ENCODE data around the gene SYCE1.
"Not testable (repeated sequence)": the region's sequence is repeated elsewhere in the genome, so short reads cannot be mapped to it uniquely, and the experiment has no call there.

Gene SYCE1

GRCh38 chr10:133530506-133530905 lies 34.9 kb downstream of the SYCE1 start:
- Mint-ChIP-seq H3K4me1 (ENCODE audit: low read depth) (peaks cover 17% of the 10 kb centered on the region), H3K27ac (no peak overlapping the region), H3K27me3 (peaks cover 16% of the 10 kb centered on the region), H3K4me3 (no peak overlapping the region), H3K36me3 (peaks cover 6% of the 10 kb centered on the region), H3K9me3 (ENCODE audit: low read depth) (no peaks in the 10 kb centered on the region)

GRCh38 chr10:133529576-133529946 lies 35.8 kb downstream of the SYCE1 start:
- Mint-ChIP-seq H3K27ac (no peak overlapping the region), H3K4me3 (peak overlapping the region; percentile 73), H3K27me3 (peaks cover 16% of the 10 kb centered on the region), H3K36me3 (peaks cover 6% of the 10 kb centered on the region), H3K9me3 (ENCODE audit: low read depth) (no peaks in the 10 kb centered on the region), H3K4me1 (ENCODE audit: low read depth) (peaks cover 17% of the 10 kb centered on the region)

- H3K4me3 Mint-ChIP-seq = peak overlapping the region; percentile 73
- H3K9me3 Mint-ChIP-seq (ENCODE audit: low read depth) = no peaks in the 10 kb centered on the region
- H3K27me3 Mint-ChIP-seq = peaks cover 16% of the 10 kb centered on the region
- peaks cover 6% of the 10 kb centered on the region for H3K36me3 Mint-ChIP-seq
- H3K4me1 Mint-ChIP-seq (ENCODE audit: low read depth) = peaks cover 17% of the 10 kb centered on the region
- H3K27ac Mint-ChIP-seq = peak overlapping the region; percentile 34
These were observed 36.4 kb downstream of the SYCE1 start for GRCh38 chr10:133528845-133529575.

GRCh38 chr10:133528296-133528844 lies 37.0 kb downstream of the SYCE1 start:
- Mint-ChIP-seq H3K4me1 (ENCODE audit: low read depth) (peaks cover 17% of the 10 kb centered on the region), H3K9me3 (ENCODE audit: low read depth) (peaks cover 2% of the 10 kb centered on the region), H3K27ac (no peak overlapping the region), H3K36me3 (peaks cover 6% of the 10 kb centered on the region), H3K4me3 (peak overlapping the region; percentile 73), H3K27me3 (peaks cover 16% of the 10 kb centered on the region)

- peaks cover 17% of the 10 kb centered on the region for H3K4me1 Mint-ChIP-seq (ENCODE audit: low read depth)
- H3K27ac Mint-ChIP-seq = no peak overlapping the region
- H3K27me3 Mint-ChIP-seq = peaks cover 16% of the 10 kb centered on the region
- H3K9me3 Mint-ChIP-seq (ENCODE audit: low read depth) = peaks cover 6% of the 10 kb centered on the region
- H3K36me3 Mint-ChIP-seq = peaks cover 6% of the 10 kb centered on the region
- H3K4me3 Mint-ChIP-seq = no peak overlapping the region
These were observed 37.6 kb downstream of the SYCE1 start for GRCh38 chr10:133527771-133528271.

- Mint-ChIP-seq H3K4me3 (no peak within 1 kb of the TSS), H3K36me3 (peaks cover 3% of the 10 kb centered on the region), H3K27ac (no peak within 1 kb of the TSS), H3K27me3 (peaks cover 15% of the 10 kb centered on the region), H3K9me3 (ENCODE audit: low read depth) (peaks cover 6% of the 10 kb centered on the region), H3K4me1 (ENCODE audit: low read depth) (peaks cover 17% of the 10 kb centered on the region)
These were observed 38.3 kb downstream of the SYCE1 start, which contains the start of gene CYP2E1 for GRCh38 chr10:133526957-133527588. Gene CYP2E1, plus strand, starts transcription at chr10:133527363. Its CDS starts 33 bp downstream, at chr10:133527396.

- no peak overlapping the region for H3K27ac Mint-ChIP-seq
- no peak overlapping the region for H3K4me3 Mint-ChIP-seq
- H3K4me1 Mint-ChIP-seq (ENCODE audit: low read depth) = peaks cover 22% of the 10 kb centered on the region
- peaks cover under 1% of the 10 kb centered on the region for H3K36me3 Mint-ChIP-seq
- H3K27me3 Mint-ChIP-seq = peaks cover 12% of the 10 kb centered on the region
- peaks cover 6% of the 10 kb centered on the region for H3K9me3 Mint-ChIP-seq (ENCODE audit: low read depth)
These were observed 39.9 kb downstream of the SYCE1 start for GRCh38 chr10:133525444-133525843.

- Mint-ChIP-seq H3K4me3 (no peak overlapping the region), H3K9me3 (ENCODE audit: low read depth) (peaks cover 6% of the 10 kb centered on the region), H3K27ac (no peak overlapping the region), H3K36me3 (no peaks in the 10 kb centered on the region), H3K27me3 (peaks cover 2% of the 10 kb centered on the region), H3K4me1 (ENCODE audit: low read depth) (peaks cover 17% of the 10 kb centered on the region)
These were observed 41.7 kb downstream of the SYCE1 start for GRCh38 chr10:133523631-133524203.

- no peaks in the 10 kb centered on the region for H3K36me3 Mint-ChIP-seq
- H3K4me1 Mint-ChIP-seq (ENCODE audit: low read depth) = peaks cover 13% of the 10 kb centered on the region
- H3K9me3 Mint-ChIP-seq (ENCODE audit: low read depth) = peaks cover 6% of the 10 kb centered on the region
- peak overlapping the region; percentile 59 for H3K27ac Mint-ChIP-seq
- no peaks in the 10 kb centered on the region for H3K27me3 Mint-ChIP-seq
- H3K4me3 Mint-ChIP-seq = peak overlapping the region; percentile 72
These were observed 45.1 kb downstream of the SYCE1 start for GRCh38 chr10:133520193-133520738.

- not testable (repeated sequence) for H3K4me3 Mint-ChIP-seq; H3K36me3 Mint-ChIP-seq; H3K27me3 Mint-ChIP-seq; H3K9me3 Mint-ChIP-seq (ENCODE audit: low read depth); H3K27ac Mint-ChIP-seq
- peaks cover 13% of the 10 kb centered on the region for H3K4me1 Mint-ChIP-seq (ENCODE audit: low read depth)
These were observed 46.9 kb downstream of the SYCE1 start for GRCh38 chr10:133518517-133518916.

- no peak overlapping the region for H3K27ac Mint-ChIP-seq
- H3K36me3 Mint-ChIP-seq = no peaks in the 10 kb centered on the region
- H3K4me3 Mint-ChIP-seq = no peak overlapping the region
- H3K9me3 Mint-ChIP-seq (ENCODE audit: low read depth) = no peaks in the 10 kb centered on the region
- H3K27me3 Mint-ChIP-seq = no peaks in the 10 kb centered on the region
- peaks cover 13% of the 10 kb centered on the region for H3K4me1 Mint-ChIP-seq (ENCODE audit: low read depth)
These were observed 49.3 kb downstream of the SYCE1 start for GRCh38 chr10:133516057-133516456.

GRCh38 chr10:133515471-133515870 lies 49.9 kb downstream of the SYCE1 start:
- no peak overlapping the region for H3K27ac Mint-ChIP-seq
- H3K4me3 Mint-ChIP-seq = no peak overlapping the region
- peaks cover 9% of the 10 kb centered on the region for H3K4me1 Mint-ChIP-seq (ENCODE audit: low read depth)
- H3K9me3 Mint-ChIP-seq (ENCODE audit: low read depth) = no peaks in the 10 kb centered on the region
- H3K36me3 Mint-ChIP-seq = no peaks in the 10 kb centered on the region
- no peaks in the 10 kb centered on the region for H3K27me3 Mint-ChIP-seq

- Mint-ChIP-seq H3K4me1 (ENCODE audit: low read depth) (no peaks in the 10 kb centered on the region), H3K9me3 (ENCODE audit: low read depth) (peaks cover 7% of the 10 kb centered on the region), H3K4me3 (no peak overlapping the region), H3K36me3 (peaks cover 13% of the 10 kb centered on the region), H3K27me3 (peaks cover 3% of the 10 kb centered on the region), H3K27ac (no peak overlapping the region)
These were observed 53.4 kb downstream of the SYCE1 start for GRCh38 chr10:133511907-133512528.

GRCh38 chr10:133511408-133511807 lies 54.0 kb downstream of the SYCE1 start:
- Mint-ChIP-seq H3K9me3 (ENCODE audit: low read depth) (peaks cover 7% of the 10 kb centered on the region), H3K27me3 (peaks cover 3% of the 10 kb centered on the region), H3K36me3 (peaks cover 13% of the 10 kb centered on the region), H3K4me1 (ENCODE audit: low read depth) (no peaks in the 10 kb centered on the region), H3K27ac (no peak overlapping the region), H3K4me3 (no peak overlapping the region)

Data from activated naive CD8-positive, alpha-beta T cell (primary cell).